ENCODE data around the gene KRTAP10-5.
"Not testable (repeated sequence)": the region's sequence is repeated elsewhere in the genome, so short reads cannot be mapped to it uniquely, and the experiment has no call there.

The KRTAP10-5 gene

GRCh38 chr21:44569861-44570517, 10.4 kb downstream of the KRTAP10-5 start:
- peak; percentile 36 for DNase-seq

- DNase-seq, result no peak
Observed at GRCh38 chr21:44568667-44569556, 11.5 kb downstream of the KRTAP10-5 start.

- DNase-seq, result no peak
Observed at GRCh38 chr21:44568261-44568660, 12.1 kb downstream of the KRTAP10-5 start.

- DNase-seq, result no peak
Observed at GRCh38 chr21:44567481-44568171, 12.8 kb downstream of the KRTAP10-5 start.

GRCh38 chr21:44566403-44566802, 14.0 kb downstream of the KRTAP10-5 start:
- DNase-seq, result no peak

GRCh38 chr21:44564886-44565598, 15.4 kb downstream of the KRTAP10-5 start:
- no peak for DNase-seq

- no peak for DNase-seq
Observed at GRCh38 chr21:44564099-44564498, 16.3 kb downstream of the KRTAP10-5 start.

- DNase-seq, result no peak
Observed at GRCh38 chr21:44558695-44559094, 21.7 kb downstream of the KRTAP10-5 start, which contains the start of gene KRTAP10-3. TSS of gene KRTAP10-3 (minus strand) at chr21:44558795. CDS start at chr21:44558715, 80 bp downstream.

- DNase-seq, result not testable (repeated sequence)
Observed at GRCh38 chr21:44558329-44558675, 22.1 kb downstream of the KRTAP10-5 start.

GRCh38 chr21:44557491-44558328, 22.7 kb downstream of the KRTAP10-5 start:
- no peak for DNase-seq

- DNase-seq, result no peak
Observed at GRCh38 chr21:44556879-44557278, 23.5 kb downstream of the KRTAP10-5 start.

- no peak for DNase-seq
Observed at GRCh38 chr21:44555200-44555875, 25.1 kb downstream of the KRTAP10-5 start.

GRCh38 chr21:44552681-44553080, 27.7 kb downstream of the KRTAP10-5 start:
- DNase-seq, result no peak

GRCh38 chr21:44552136-44552535, 28.3 kb downstream of the KRTAP10-5 start:
- DNase-seq, result no peak

- DNase-seq, result peak; percentile 33
Observed at GRCh38 chr21:44551340-44551961, 29.0 kb downstream of the KRTAP10-5 start, which contains the start of gene KRTAP10-2. TSS of gene KRTAP10-2 (minus strand) at chr21:44551505. CDS start at chr21:44551458, 47 bp downstream.

- peak; percentile 35 for DNase-seq
Observed at GRCh38 chr21:44550807-44551206, 29.6 kb downstream of the KRTAP10-5 start.

- peak; percentile 46 for DNase-seq
Observed at GRCh38 chr21:44550285-44550684, 30.1 kb downstream of the KRTAP10-5 start.

GRCh38 chr21:44549525-44550211, 30.7 kb downstream of the KRTAP10-5 start:
- peak; percentile 40 for DNase-seq

GRCh38 chr21:44548922-44549321, 31.5 kb downstream of the KRTAP10-5 start:
- DNase-seq, result peak; percentile 26

GRCh38 chr21:44548381-44548780, 32.0 kb downstream of the KRTAP10-5 start:
- peak; percentile 28 for DNase-seq

All from activated CD8-positive, alpha-beta memory T cell treated with anti-CD3 and anti-CD28 coated beads, Interleukin-2, amount 50 U/mL, for 48 hours (primary cell).